HepG2 (cell line): ENCODE measurements around the gene STEAP3. TPM values are rescaled to one million over a fixed set of nuclear protein-coding genes. Genes with fewer than 3 reads are reported as not detected.

Experiments used
- ATF1 ChIP-seq: IDR thresholded peaks from 2 replicates; pipeline ENCODE4 v1.6.1; 2016; ENCODE audit warnings: mild to moderate bottlenecking, control low read depth
- KDM5B ChIP-seq: sonication (generic); formaldehyde crosslinking; IDR thresholded peaks from 2 replicates; pipeline ENCODE4 v1.4.0; 2020; ENCODE audit warnings: missing genetic modification reagents, mild to moderate bottlenecking, borderline replicate concordance
- MLLT10 ChIP-seq: sonication (generic); formaldehyde crosslinking; IDR thresholded peaks from 2 replicates; pipeline ENCODE4 v1.4.0; 2020; ENCODE audit warnings: missing genetic modification reagents
- PAF1 ChIP-seq: IDR thresholded peaks from 2 replicates; pipeline ENCODE4 v1.6.1; 2016; ENCODE audit warnings: missing genetic modification reagents, missing compliant biosample characterization
- SRY ChIP-seq: sonication (generic); formaldehyde crosslinking; IDR thresholded peaks from 2 replicates; pipeline ENCODE4 v1.8.0; 2022; ENCODE audit warnings: mild to moderate bottlenecking, missing genetic modification reagents
- ZNF235 ChIP-seq: sonication (generic); formaldehyde crosslinking; IDR thresholded peaks from 2 replicates; pipeline ENCODE4 v1.8.1; 2023; ENCODE audit warnings: mild to moderate bottlenecking, missing genetic modification reagents, borderline replicate concordance
- ZNF251 ChIP-seq: sonication (generic); formaldehyde crosslinking; IDR thresholded peaks from 2 replicates; pipeline ENCODE4 v1.9.0; 2021; ENCODE audit warnings: mild to moderate bottlenecking, missing genetic modification reagents
- ZNF317 ChIP-seq: sonication (generic); formaldehyde crosslinking; IDR thresholded peaks from 2 replicates; pipeline ENCODE4 v1.5.0; 2020; ENCODE audit warnings: mild to moderate bottlenecking, missing genetic modification reagents
- ZNF546 ChIP-seq: sonication (generic); formaldehyde crosslinking; conservative IDR thresholded peaks from 2 replicates; pipeline ENCODE4 v1.8.1; 2023; ENCODE audit warnings: mild to moderate bottlenecking, missing genetic modification reagents
- polyA plus RNA-seq, 8 experiments: library from polyadenylated mRNA; depleted of rRNA in 3 of 8; stranded (reverse) in 7 of 8; unstranded in 1 of 8; fragments of >200 nt; fragmentation: Illumina TruSeq in 4 of 8; extraction: Trizol in 4 of 8; gene quantifications; 2 replicates each; pipeline versions ENCODE4 v1.2.1 to v1.2.3, GENCODE V29; 2011 to 2016; ENCODE audit warnings: low read depth in 4 of 8, missing spikeins in 1 of 8, mixed read lengths in 1 of 8; ENCODE audit not compliant: insufficient read depth in 1 of 8
- total RNA-seq, 5 experiments: library from RNA; depleted of rRNA; stranded (reverse); fragments of >200 nt; fragmentation: Illumina TruSeq; extraction: Trizol; gene quantifications; 2 replicates each; pipeline ENCODE4 v1.2.3, GENCODE V29; 2016; ENCODE audit warnings: low read depth in 1 of 5
- TF ChIP-seq, protein P1 (sequence below): sonication (generic); formaldehyde crosslinking; IDR thresholded peaks from 2 replicates; pipeline ENCODE4; 2020; ENCODE audit warnings: missing genetic modification reagents, mild to moderate bottlenecking, borderline replicate concordance
- TF ChIP-seq, protein P2 (sequence below): sonication (generic); formaldehyde crosslinking; IDR thresholded peaks from 2 replicates; pipeline ENCODE4 v1.5.0; 2020; ENCODE audit warnings: missing genetic modification reagents, mild to moderate bottlenecking, borderline replicate concordance
- TF ChIP-seq, protein P3 (sequence below): sonication (generic); formaldehyde crosslinking; IDR thresholded peaks from 2 replicates; pipeline ENCODE4 v1.8.0; 2022; ENCODE audit warnings: mild to moderate bottlenecking, missing genetic modification reagents, borderline replicate concordance
- TF ChIP-seq, protein P4 (sequence below): sonication (generic); formaldehyde crosslinking; IDR thresholded peaks from 2 replicates; pipeline ENCODE4 v1.5.0; 2020; ENCODE audit warnings: mild to moderate bottlenecking, missing genetic modification reagents

STEAP3 gene
- total and polyA plus RNA-seq, 2 of the 13 experiments (the other 11 are each of a cell fraction or from before 2014, with no cell fraction given), result 7.3 to 21.1 TPM

DNA sequence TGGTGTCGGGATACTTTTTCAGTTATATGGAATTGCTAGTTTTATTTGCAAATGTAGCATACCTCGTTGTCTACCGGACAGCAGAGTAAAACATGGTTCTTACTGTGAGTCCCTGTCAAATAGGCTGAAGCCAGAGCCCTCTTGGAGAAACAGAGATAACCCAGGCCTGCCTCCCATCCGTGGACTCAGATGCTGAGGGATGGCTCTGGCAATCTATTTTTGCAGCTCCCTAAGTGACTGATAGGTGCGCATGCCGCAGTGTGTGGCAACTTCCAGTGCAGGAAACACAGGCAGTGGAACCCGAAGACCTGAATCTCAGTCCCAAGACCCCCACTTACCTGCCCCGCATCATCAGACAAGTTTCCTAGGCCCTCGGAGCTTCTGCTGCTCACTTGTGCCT is 33.6 kb downstream of the STEAP3 start (continued):
- TF ChIP-seq, protein P1, sequence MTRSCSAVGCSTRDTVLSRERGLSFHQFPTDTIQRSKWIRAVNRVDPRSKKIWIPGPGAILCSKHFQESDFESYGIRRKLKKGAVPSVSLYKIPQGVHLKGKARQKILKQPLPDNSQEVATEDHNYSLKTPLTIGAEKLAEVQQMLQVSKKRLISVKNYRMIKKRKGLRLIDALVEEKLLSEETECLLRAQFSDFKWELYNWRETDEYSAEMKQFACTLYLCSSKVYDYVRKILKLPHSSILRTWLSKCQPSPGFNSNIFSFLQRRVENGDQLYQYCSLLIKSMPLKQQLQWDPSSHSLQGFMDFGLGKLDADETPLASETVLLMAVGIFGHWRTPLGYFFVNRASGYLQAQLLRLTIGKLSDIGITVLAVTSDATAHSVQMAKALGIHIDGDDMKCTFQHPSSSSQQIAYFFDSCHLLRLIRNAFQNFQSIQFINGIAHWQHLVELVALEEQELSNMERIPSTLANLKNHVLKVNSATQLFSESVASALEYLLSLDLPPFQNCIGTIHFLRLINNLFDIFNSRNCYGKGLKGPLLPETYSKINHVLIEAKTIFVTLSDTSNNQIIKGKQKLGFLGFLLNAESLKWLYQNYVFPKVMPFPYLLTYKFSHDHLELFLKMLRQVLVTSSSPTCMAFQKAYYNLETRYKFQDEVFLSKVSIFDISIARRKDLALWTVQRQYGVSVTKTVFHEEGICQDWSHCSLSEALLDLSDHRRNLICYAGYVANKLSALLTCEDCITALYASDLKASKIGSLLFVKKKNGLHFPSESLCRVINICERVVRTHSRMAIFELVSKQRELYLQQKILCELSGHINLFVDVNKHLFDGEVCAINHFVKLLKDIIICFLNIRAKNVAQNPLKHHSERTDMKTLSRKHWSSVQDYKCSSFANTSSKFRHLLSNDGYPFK (CRISPR knock-in tag), result no peak
- TF ChIP-seq, protein P2, sequence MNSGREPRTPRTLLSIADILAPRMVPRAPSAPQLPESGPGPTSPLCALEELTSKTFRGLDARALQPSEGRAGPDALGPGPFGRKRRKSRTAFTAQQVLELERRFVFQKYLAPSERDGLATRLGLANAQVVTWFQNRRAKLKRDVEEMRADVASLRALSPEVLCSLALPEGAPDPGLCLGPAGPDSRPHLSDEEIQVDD (CRISPR knock-in tag), result no peak
- no peak for TF ChIP-seq ZNF251 (CRISPR knock-in tag)
- TF ChIP-seq PAF1, result no peak
- TF ChIP-seq, protein P3, sequence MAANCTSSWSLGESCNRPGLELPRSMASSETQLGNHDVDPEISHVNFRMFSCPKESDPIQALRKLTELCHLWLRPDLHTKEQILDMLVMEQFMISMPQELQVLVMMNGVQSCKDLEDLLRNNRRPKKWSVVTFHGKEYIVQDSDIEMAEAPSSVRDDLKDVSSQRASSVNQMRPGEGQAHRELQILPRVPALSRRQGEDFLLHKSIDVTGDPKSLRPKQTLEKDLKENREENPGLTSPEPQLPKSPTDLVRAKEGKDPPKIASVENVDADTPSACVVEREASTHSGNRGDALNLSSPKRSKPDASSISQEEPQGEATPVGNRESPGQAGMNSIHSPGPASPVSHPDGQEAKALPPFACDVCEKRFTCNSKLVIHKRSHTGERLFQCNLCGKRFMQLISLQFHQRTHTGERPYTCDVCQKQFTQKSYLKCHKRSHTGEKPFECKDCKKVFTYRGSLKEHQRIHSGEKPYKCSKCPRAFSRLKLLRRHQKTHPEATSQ (CRISPR knock-in tag), result no peak
- TF ChIP-seq, protein P4, sequence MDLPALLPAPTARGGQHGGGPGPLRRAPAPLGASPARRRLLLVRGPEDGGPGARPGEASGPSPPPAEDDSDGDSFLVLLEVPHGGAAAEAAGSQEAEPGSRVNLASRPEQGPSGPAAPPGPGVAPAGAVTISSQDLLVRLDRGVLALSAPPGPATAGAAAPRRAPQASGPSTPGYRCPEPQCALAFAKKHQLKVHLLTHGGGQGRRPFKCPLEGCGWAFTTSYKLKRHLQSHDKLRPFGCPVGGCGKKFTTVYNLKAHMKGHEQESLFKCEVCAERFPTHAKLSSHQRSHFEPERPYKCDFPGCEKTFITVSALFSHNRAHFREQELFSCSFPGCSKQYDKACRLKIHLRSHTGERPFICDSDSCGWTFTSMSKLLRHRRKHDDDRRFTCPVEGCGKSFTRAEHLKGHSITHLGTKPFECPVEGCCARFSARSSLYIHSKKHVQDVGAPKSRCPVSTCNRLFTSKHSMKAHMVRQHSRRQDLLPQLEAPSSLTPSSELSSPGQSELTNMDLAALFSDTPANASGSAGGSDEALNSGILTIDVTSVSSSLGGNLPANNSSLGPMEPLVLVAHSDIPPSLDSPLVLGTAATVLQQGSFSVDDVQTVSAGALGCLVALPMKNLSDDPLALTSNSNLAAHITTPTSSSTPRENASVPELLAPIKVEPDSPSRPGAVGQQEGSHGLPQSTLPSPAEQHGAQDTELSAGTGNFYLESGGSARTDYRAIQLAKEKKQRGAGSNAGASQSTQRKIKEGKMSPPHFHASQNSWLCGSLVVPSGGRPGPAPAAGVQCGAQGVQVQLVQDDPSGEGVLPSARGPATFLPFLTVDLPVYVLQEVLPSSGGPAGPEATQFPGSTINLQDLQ (CRISPR knock-in tag), result no peak
- no peak for TF ChIP-seq SRY (CRISPR knock-in tag)
- no peak for TF ChIP-seq MLLT10 (CRISPR knock-in tag)
- TF ChIP-seq ZNF317 (CRISPR knock-in tag), result no peak
- no peak for TF ChIP-seq ZNF235 (CRISPR knock-in tag)
- no peak for TF ChIP-seq KDM5B (CRISPR knock-in tag)
- no peak for TF ChIP-seq ZNF546 (CRISPR knock-in tag)
- no peak for TF ChIP-seq ATF1 (CRISPR knock-in tag)
